ENCODE measurements around the gene LENG8.
"Not testable (repeated sequence)": the region's sequence is repeated elsewhere in the genome, so short reads cannot be mapped to it uniquely, and the experiment has no call there.

The LENG8 gene

GRCh38 chr19:54446349-54446748, 2.6 kb upstream of the LENG8 start:
- DNase-seq, result not testable (repeated sequence)

- DNase-seq, result peak; percentile 67
Measured at GRCh38 chr19:54448040-54448773, 792 bp upstream of the LENG8 start.

- DNase-seq, result no peak
Measured at GRCh38 chr19:54449701-54450069, 686 bp downstream of the LENG8 start.

- no peak for DNase-seq
Measured at GRCh38 chr19:54451331-54451871, 2.4 kb downstream of the LENG8 start.

GRCh38 chr19:54451997-54452396, 3.0 kb downstream of the LENG8 start:
- no peak for DNase-seq

GRCh38 chr19:54452626-54453025, 3.6 kb downstream of the LENG8 start:
- DNase-seq, result no peak

GRCh38 chr19:54453921-54454780, 5.2 kb downstream of the LENG8 start:
- DNase-seq, result no peak

GRCh38 chr19:54454781-54455675, 6.0 kb downstream of the LENG8 start:
- DNase-seq, result no peak

GRCh38 chr19:54455786-54456422, 6.9 kb downstream of the LENG8 start:
- DNase-seq, result no peak

GRCh38 chr19:54456423-54457373, 7.7 kb downstream of the LENG8 start:
- DNase-seq, result no peak

- DNase-seq, result no peak
Measured at GRCh38 chr19:54457773-54458647, 9.0 kb downstream of the LENG8 start.

- DNase-seq, result no peak
Measured at GRCh38 chr19:54458648-54459281, 9.8 kb downstream of the LENG8 start.

GRCh38 chr19:54459282-54460229, 10.6 kb downstream of the LENG8 start:
- DNase-seq, result no peak

GRCh38 chr19:54460230-54461005, 11.4 kb downstream of the LENG8 start:
- DNase-seq, result no peak

GRCh38 chr19:54461210-54461609, 12.2 kb downstream of the LENG8 start:
- no peak for DNase-seq

GRCh38 chr19:54461613-54462012, 12.6 kb downstream of the LENG8 start:
- DNase-seq, result no peak

- DNase-seq, result no peak
Measured at GRCh38 chr19:54462047-54462654, 13.2 kb downstream of the LENG8 start.
